H9 (cell line): ENCODE measurements around the gene FADS3. TPM values are rescaled to one million over a fixed set of nuclear protein-coding genes. Genes with fewer than 3 reads are reported as not detected.

Experiments
- DNase-seq: peaks from one replicate; pipeline ENCODE4 v3.0.0-alpha.2; 2017
- H2AFZ ChIP-seq: one replicate; pipeline ENCODE4 v1.6.1; 2013; ENCODE audit warnings: mild to moderate bottlenecking, low read length, control low read depth, moderate library complexity
- H2AK5ac ChIP-seq: 2 replicates; pipeline ENCODE4 v1.6.1; 2013; ENCODE audit warnings: low read length, control low read depth, mixed read lengths; ENCODE audit not compliant: insufficient read length
- H2BK120ac ChIP-seq: one replicate; pipeline ENCODE4 v1.6.1; 2013; ENCODE audit warnings: low read depth, mild to moderate bottlenecking, low read length, control low read depth, inconsistent platforms; ENCODE audit not compliant: poor library complexity, severe bottlenecking
- H2BK12ac ChIP-seq: 2 replicates; pipeline ENCODE4 v1.6.1; 2013; ENCODE audit warnings: low read length, control low read depth, mixed read lengths, low read depth; ENCODE audit not compliant: insufficient read length
- H2BK15ac ChIP-seq: 2 replicates; pipeline ENCODE4 v1.6.1; 2013; ENCODE audit warnings: low read depth, low read length, control low read depth
- H2BK20ac ChIP-seq: one replicate; pipeline ENCODE4 v1.6.1; 2013; ENCODE audit warnings: low read depth, mild to moderate bottlenecking, low read length, control low read depth, inconsistent platforms; ENCODE audit not compliant: poor library complexity, severe bottlenecking
- H2BK5ac ChIP-seq: 2 replicates; pipeline ENCODE4 v1.6.1; 2013; ENCODE audit warnings: low read length, control low read depth, mixed read lengths; ENCODE audit not compliant: insufficient read length
- H3K14ac ChIP-seq: 2 replicates; pipeline ENCODE4 v1.6.1; 2013; ENCODE audit warnings: low read length, control low read depth; ENCODE audit not compliant: insufficient read depth
- H3K18ac ChIP-seq: 2 replicates; pipeline ENCODE4 v1.6.1; 2013; ENCODE audit warnings: low read depth, mild to moderate bottlenecking, mixed read lengths, low read length, control low read depth; ENCODE audit not compliant: insufficient read length
- H3K23ac ChIP-seq: 2 replicates; pipeline ENCODE4 v1.6.1; 2013; ENCODE audit warnings: low read length, control low read depth, mixed read lengths, low read depth; ENCODE audit not compliant: insufficient read length
- H3K23me2 ChIP-seq: 2 replicates; pipeline ENCODE4 v1.6.1; 2013; ENCODE audit warnings: low read depth, mild to moderate bottlenecking, mixed read lengths, low read length, control low read depth; ENCODE audit not compliant: insufficient read length, poor library complexity, severe bottlenecking
- H3K27ac ChIP-seq: 2 replicates; pipeline ENCODE4 v1.5.1; 2013; ENCODE audit warnings: low read length, control low read depth, mixed read lengths, low read depth; ENCODE audit not compliant: insufficient read length
- H3K27me3 ChIP-seq: 2 replicates; pipeline ENCODE4 v1.6.1; 2013; ENCODE audit warnings: low read length, control low read depth, inconsistent platforms; ENCODE audit not compliant: insufficient read depth
- H3K4ac ChIP-seq: 2 replicates; pipeline ENCODE4 v1.6.1; 2013; ENCODE audit warnings: low read depth, mild to moderate bottlenecking, control low read depth, inconsistent platforms, low read length, moderate library complexity
- H3K4me1 ChIP-seq: 2 replicates; pipeline ENCODE4 v1.6.1; 2013; ENCODE audit warnings: low read length, control low read depth, inconsistent platforms; ENCODE audit not compliant: insufficient read depth
- H3K4me2 ChIP-seq: 2 replicates; pipeline ENCODE4 v1.6.1; 2013; ENCODE audit warnings: low read length, control low read depth, mixed read lengths; ENCODE audit not compliant: insufficient read length, insufficient read depth
- H3K56ac ChIP-seq: 2 replicates; pipeline ENCODE4 v1.6.1; 2013; ENCODE audit warnings: low read depth, mild to moderate bottlenecking, mixed read lengths, low read length, control low read depth; ENCODE audit not compliant: insufficient read length
- H3K79me1 ChIP-seq: 2 replicates; pipeline ENCODE4 v1.6.1; 2013; ENCODE audit warnings: low read depth, mild to moderate bottlenecking, moderate library complexity, low read length, control low read depth, inconsistent platforms; ENCODE audit not compliant: insufficient read depth, poor library complexity, severe bottlenecking
- H3K79me2 ChIP-seq: 2 replicates; pipeline ENCODE4 v1.6.1; 2013; ENCODE audit warnings: low read length, control low read depth, inconsistent platforms; ENCODE audit not compliant: insufficient read depth
- H3K9ac ChIP-seq: 2 replicates; pipeline ENCODE4 v1.6.1; 2013; ENCODE audit warnings: low read length, control low read depth, mixed read lengths; ENCODE audit not compliant: insufficient read length; ENCODE audit errors: extremely low read depth
- H3K9me3 ChIP-seq: one replicate; pipeline ENCODE4 v1.6.1; 2013; ENCODE audit warnings: low read depth, low read length, inconsistent platforms; ENCODE audit not compliant: control insufficient read depth
- H3T11ph ChIP-seq: one replicate; pipeline ENCODE4 v1.6.1; 2013; ENCODE audit warnings: mild to moderate bottlenecking, low read length, control low read depth, inconsistent platforms
- H4K20me1 ChIP-seq: one replicate; pipeline ENCODE4 v1.6.1; 2013; ENCODE audit not compliant: control insufficient read depth, insufficient read length, insufficient read depth
- H4K5ac ChIP-seq: 2 replicates; pipeline ENCODE4 v1.6.1; 2013; ENCODE audit warnings: low read depth, mild to moderate bottlenecking, mixed read lengths, low read length, control low read depth; ENCODE audit not compliant: insufficient read length
- H4K8ac ChIP-seq: replicated peaks from 2 replicates; pipeline ENCODE4 v1.6.1; 2013; ENCODE audit warnings: low read length, control low read depth, mixed read lengths, low read depth; ENCODE audit not compliant: insufficient read length
- H4K91ac ChIP-seq: 2 replicates; pipeline ENCODE4 v1.6.1; 2013; ENCODE audit warnings: low read depth, mild to moderate bottlenecking, moderate library complexity, mixed read lengths, low read length, control low read depth; ENCODE audit not compliant: insufficient read length
- H3K27ac Mint-ChIP-seq, 3 experiments: 2 replicates in 2 of 3; 3 replicates in 1 of 3; pipeline ENCODE4 v1.8.0; 2020 to 2021; ENCODE audit warnings: mixed read lengths in 3 of 3, mild to moderate bottlenecking in 1 of 3, moderate library complexity in 1 of 3
- H3K27me3 Mint-ChIP-seq: 2 replicates; pipeline ENCODE4 v1.8.0; 2021; ENCODE audit warnings: low read depth, mild to moderate bottlenecking, moderate library complexity, mixed read lengths
- H3K36me3 Mint-ChIP-seq, 3 experiments: 2 replicates in 2 of 3; 3 replicates in 1 of 3; pipeline ENCODE4 v1.8.0; 2020 to 2021; ENCODE audit warnings: low read depth in 3 of 3, mixed read lengths in 3 of 3; ENCODE audit not compliant: insufficient read depth in 1 of 3
- H3K4me1 Mint-ChIP-seq, 2 experiments: 2 replicates each; pipeline ENCODE4 v1.8.0; 2020; ENCODE audit warnings: mixed read lengths in 2 of 2
- H3K4me3 Mint-ChIP-seq, 2 experiments: 2 replicates in 1 of 2; 3 replicates in 1 of 2; pipeline ENCODE4 v1.8.0; 2020 to 2021; ENCODE audit warnings: mild to moderate bottlenecking in 2 of 2, mixed read lengths in 2 of 2, moderate library complexity in 1 of 2
- H3K9me3 Mint-ChIP-seq, 2 experiments: 2 replicates in 1 of 2; 3 replicates in 1 of 2; pipeline ENCODE4 v1.8.0; 2020; ENCODE audit warnings: mild to moderate bottlenecking in 2 of 2, mixed read lengths in 2 of 2, moderate library complexity in 1 of 2
- CTCF ChIP-seq: fragments of 200-600 bp; sonication (generic); conservative IDR thresholded peaks from 3 replicates; pipeline ENCODE4 v1.8.0; 2021; ENCODE audit warnings: antibody characterized with exemption, mild to moderate bottlenecking
- WGBS: extraction: QIAGEN DNeasy Blood & Tissue Kit; methylation state at CpG from one replicate; pipeline ENCODE4 v1.1.7; 2013; ENCODE audit warnings: missing lambda C conversion rate, low lambda C conversion rate, mixed read lengths; ENCODE audit not compliant: insufficient read length; ENCODE audit errors: extremely low coverage; 5-methylcytosine and 5-hydroxymethylcytosine counted together
- total RNA-seq: library from RNA; stranded (reverse); gene quantifications from 2 replicates; pipeline ENCODE4 v1.2.1, GENCODE V29; 2021

FADS3 gene
- total RNA-seq, 1 experiment from 2014 or later, result 34.9 TPM

- no peak overlapping the region for H2BK20ac ChIP-seq
- no peaks in the 10 kb centered on the region for H3K27me3 ChIP-seq
- H2BK15ac ChIP-seq, result no peak overlapping the region
- H3K23ac ChIP-seq, result no peak overlapping the region
- Mint-ChIP-seq H3K9me3 (no peaks in the 10 kb centered on the region; a peak in 1 of 5 replicates), H3K36me3 (no peaks in the 10 kb centered on the region), H3K27me3 (peaks cover 4% of the 10 kb centered on the region), H3K4me1 (peaks cover 28 to 40% of the 10 kb centered on the region in 2 experiments), H3K27ac (no peak overlapping the region), H3K4me3 (no peak overlapping the region)
- no peak overlapping the region for H4K8ac ChIP-seq
- H3K14ac ChIP-seq, result no peak overlapping the region
- no peaks in the 10 kb centered on the region for H3K79me2 ChIP-seq
- TF ChIP-seq CTCF, result no peak
- DNase-seq, result no peak
- H3K23me2 ChIP-seq, result no peaks in the 10 kb centered on the region
- no peak overlapping the region for H3K9ac ChIP-seq
- H3K4me2 ChIP-seq, result no peak overlapping the region
- H3K27ac ChIP-seq, result no peak overlapping the region
- no peak overlapping the region for H3K4ac ChIP-seq
- no peak overlapping the region for H4K5ac ChIP-seq
- no peaks in the 10 kb centered on the region for H3K9me3 ChIP-seq
- no peak overlapping the region for H3K18ac ChIP-seq
- H3K79me1 ChIP-seq, result no peaks in the 10 kb centered on the region
- H3K4me1 ChIP-seq, result peaks cover 7% of the 10 kb centered on the region; the same call in 1 of the 2 replicates
- no peaks in the 10 kb centered on the region for H4K20me1 ChIP-seq
- H2AK5ac ChIP-seq, result no peak overlapping the region
- H3K56ac ChIP-seq, result no peak overlapping the region
- H2BK5ac ChIP-seq, result no peak overlapping the region
- H2AFZ ChIP-seq, result no peak overlapping the region
- no peak overlapping the region for H2BK120ac ChIP-seq
- no peak overlapping the region for H2BK12ac ChIP-seq
- no CpG with 5 or more reads among the region's 1 CpG for WGBS
- H4K91ac ChIP-seq, result no peak overlapping the region
- no peak overlapping the region for H3T11ph ChIP-seq
Observed at GRCh38 chr11:61927501-61927900, 36.2 kb upstream of the FADS3 start.
